Astrocyte of the cerebellum (primary cell): Measurements from ENCODE around the gene NPR3.

ENCODE experiments used
- DNase-seq: peaks from one replicate; pipeline ENCODE4 v3.0.0-alpha.2; 2011; ENCODE audit warnings: low read depth
- H3K4me3 ChIP-seq: 2 replicates; pipeline ENCODE4 v1.5.1; 2011; ENCODE audit warnings: mild to moderate bottlenecking, low read depth, low read length, moderate library complexity
- in situ Hi-C: cut with HindIII; loops from 2 replicates; pipeline ENCODE4 v1.10.0; 2017; ENCODE audit warnings: low sequenced_read_pairs
- TF ChIP-seq, protein P1 (sequence below): IDR thresholded peaks from 2 replicates; pipeline ENCODE4 v1.5.1; 2012; ENCODE audit warnings: low read length, low read depth, moderate library complexity, mild to moderate bottlenecking; ENCODE audit errors: missing control alignments

NPR3 gene

GRCh38 chr5:32720300-32720699 is 9.2 kb downstream of the NPR3 start:
- TF ChIP-seq, protein P1, sequence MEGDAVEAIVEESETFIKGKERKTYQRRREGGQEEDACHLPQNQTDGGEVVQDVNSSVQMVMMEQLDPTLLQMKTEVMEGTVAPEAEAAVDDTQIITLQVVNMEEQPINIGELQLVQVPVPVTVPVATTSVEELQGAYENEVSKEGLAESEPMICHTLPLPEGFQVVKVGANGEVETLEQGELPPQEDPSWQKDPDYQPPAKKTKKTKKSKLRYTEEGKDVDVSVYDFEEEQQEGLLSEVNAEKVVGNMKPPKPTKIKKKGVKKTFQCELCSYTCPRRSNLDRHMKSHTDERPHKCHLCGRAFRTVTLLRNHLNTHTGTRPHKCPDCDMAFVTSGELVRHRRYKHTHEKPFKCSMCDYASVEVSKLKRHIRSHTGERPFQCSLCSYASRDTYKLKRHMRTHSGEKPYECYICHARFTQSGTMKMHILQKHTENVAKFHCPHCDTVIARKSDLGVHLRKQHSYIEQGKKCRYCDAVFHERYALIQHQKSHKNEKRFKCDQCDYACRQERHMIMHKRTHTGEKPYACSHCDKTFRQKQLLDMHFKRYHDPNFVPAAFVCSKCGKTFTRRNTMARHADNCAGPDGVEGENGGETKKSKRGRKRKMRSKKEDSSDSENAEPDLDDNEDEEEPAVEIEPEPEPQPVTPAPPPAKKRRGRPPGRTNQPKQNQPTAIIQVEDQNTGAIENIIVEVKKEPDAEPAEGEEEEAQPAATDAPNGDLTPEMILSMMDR: no peak
- in situ Hi-C loops: loop anchor here (25.0 kb wide), 1 partner anchor 567 kb away; no protein-coding TSS in a partner anchor
- no peak for DNase-seq
- no peak overlapping the region for H3K4me3 ChIP-seq

DNA sequence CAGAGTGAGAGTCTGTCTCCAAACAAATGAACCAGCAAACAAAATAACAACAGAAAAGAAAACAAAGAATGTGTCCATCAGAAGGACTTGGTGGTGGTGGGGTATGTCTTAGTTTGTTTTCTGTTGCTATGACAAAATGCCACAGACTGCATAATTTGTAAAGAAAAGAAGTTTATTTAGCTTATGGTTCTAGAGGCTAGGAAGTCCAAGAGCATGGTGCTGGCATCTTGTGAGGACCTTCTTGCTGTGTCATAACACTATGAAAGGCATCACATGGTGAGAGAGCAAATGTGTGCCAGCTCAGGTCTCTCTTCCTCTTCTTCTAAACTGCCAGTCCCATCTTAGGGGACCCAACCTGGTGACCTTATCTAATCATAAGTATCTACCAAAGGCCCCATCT is 10.5 kb downstream of the NPR3 start:
- in situ Hi-C loops: loop anchor here (25.0 kb wide), 1 partner anchor 566 kb away; no protein-coding TSS in a partner anchor
- no peak for DNase-seq
- no peak overlapping the region for H3K4me3 ChIP-seq
- TF ChIP-seq, protein P1: no peak

DNA sequence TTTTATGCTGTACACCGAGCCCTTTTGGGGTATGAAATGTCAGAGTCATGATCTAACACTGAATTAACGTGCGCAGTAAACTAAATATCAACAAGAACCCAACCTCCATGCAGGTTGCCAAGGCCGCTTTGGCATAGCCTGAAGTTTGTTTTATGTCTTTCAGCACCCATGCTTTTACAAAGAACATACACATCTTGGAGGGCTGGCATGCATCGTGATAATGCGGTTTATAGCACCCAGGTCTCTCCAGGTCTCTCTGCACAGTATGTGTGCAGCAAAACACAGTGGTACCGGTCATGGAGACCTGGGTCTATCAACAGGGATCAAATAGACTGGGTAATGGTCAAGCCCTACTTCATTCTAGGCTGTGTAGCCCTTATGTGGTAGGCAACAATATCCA is 11.8 kb downstream of the NPR3 start:
- H3K4me3 ChIP-seq: no peak overlapping the region
- in situ Hi-C loops: loop anchor here (25.0 kb wide), 1 partner anchor 564 kb away; no protein-coding TSS in a partner anchor
- no peak for DNase-seq
- TF ChIP-seq, protein P1: no peak

- no peak for DNase-seq
- no peak overlapping the region for H3K4me3 ChIP-seq
- TF ChIP-seq, protein P1: no peak
- in situ Hi-C loops: loop anchor here (25.0 kb wide), 1 partner anchor 563 kb away; no protein-coding TSS in a partner anchor
These were observed 13.4 kb downstream of the NPR3 start for GRCh38 chr5:32724526-32724925.

- no peak overlapping the region for H3K4me3 ChIP-seq
- TF ChIP-seq, protein P1: no peak
- in situ Hi-C loops: no loop called here
These were observed 15.0 kb downstream of the NPR3 start for GRCh38 chr5:32726086-32726557.

DNA sequence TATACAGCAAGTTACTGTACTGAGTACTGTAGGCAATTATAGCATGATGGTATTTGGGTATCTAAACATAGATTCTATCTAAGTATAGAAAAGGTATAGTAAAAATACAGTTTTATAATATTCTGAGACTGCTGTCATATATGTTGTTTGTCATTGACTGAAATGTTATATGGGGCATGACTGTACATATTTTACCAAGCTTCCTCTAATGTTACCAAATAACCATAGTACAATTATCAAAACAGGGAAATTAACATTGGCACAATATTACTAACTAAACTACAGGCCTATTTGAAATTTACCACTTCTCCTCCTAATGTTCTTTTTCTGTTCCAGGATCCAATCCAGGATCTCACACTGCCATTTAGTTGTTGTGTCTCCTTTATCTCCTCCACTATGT is 18.5 kb downstream of the NPR3 start:
- H3K4me3 ChIP-seq: no peak overlapping the region
- in situ Hi-C loops: no loop called here
- TF ChIP-seq, protein P1: no peak
- DNase-seq: no peak

More at GRCh38 chr5:32726086-32726557, 15.0 kb downstream of the NPR3 start:
- no peak for DNase-seq
